ENCODE results near the gene SRSF7.
"Not testable (repeated sequence)": the region's sequence is repeated elsewhere in the genome, so short reads cannot be mapped to it uniquely, and the experiment has no call there.

SRSF7 gene

GRCh38 chr2:38731090-38731489 lies 20.1 kb downstream of the SRSF7 start:
- DNase-seq, result no peak

GRCh38 chr2:38728694-38729093 lies 22.5 kb downstream of the SRSF7 start:
- no peak for DNase-seq

DNA sequence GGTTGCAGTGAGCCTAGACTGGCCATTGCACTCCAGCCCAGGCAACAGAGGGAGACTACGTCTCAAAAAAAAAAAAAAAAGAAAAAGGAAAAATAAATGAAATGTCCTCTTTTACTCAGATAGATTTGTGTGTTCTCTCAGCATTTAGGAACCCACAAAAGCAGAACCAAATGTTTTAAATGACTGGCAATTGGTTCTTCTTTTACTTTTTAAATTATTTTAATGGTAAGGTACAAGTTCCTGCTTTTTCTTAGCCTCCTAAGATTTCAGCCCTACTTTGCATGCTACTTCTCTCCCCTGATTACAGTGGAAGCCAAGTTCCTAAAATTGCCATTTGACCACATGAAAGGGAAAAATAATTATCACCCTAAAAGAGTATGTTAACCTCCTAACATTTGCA lies 23.5 kb downstream of the SRSF7 start:
- no peak for DNase-seq

DNA sequence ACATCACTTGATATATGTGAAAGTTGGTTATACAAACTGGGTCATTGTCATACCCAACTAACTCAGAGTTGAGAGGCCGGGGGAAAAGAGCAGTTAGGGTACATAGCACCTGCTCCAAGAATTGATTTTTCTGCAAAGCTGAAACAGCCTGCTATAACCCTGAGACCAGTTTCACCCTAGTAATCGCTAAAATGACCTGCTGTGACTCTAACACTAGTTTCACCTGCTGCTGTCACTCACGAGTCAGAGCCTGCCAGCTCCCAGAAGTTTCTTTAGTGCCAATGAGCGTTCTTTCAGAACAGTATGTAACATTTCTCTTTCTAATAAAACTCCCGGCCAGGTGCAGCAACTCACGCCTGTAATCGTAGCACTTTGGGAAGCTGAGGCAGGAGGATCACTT lies 28.0 kb downstream of the SRSF7 start:
- no peak for DNase-seq

DNA sequence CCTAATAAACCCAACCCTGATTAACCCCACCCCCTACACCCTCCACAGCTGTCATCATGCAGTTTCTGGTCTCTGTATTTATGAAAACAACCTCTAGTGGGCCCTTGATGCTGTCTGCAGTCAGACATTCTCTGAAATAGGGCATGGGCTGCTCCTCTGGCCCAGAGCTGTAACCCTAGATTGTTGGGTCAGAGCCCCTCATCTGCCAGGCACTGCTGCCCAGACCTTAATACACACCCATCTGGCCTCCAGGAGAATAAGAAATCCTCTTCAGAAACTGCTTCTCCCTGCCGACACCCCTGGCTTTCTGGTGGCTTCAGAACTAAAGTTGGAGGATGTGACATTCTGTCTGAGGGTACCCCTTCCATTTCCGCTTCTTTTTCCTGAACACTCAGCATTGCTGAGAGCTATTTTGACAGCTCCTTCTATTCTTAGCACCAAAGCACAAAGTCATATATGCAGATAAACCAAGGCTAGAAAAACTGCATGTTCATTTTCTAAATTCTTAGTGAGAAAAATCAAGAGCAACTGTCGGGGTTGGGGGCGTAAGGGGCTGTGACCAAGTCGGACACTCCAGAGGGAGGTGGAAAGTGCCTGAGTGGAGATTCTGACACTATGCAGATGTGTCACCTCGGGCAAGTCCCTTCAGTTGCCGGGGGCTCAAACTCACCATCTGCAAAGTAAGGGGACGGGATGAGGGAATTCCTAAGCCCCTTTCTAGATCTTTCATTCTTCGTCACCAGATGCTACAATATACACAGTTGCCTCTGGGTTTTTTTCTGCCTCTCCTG lies 28.7 kb downstream of the SRSF7 start:
- peak; percentile 14 for DNase-seq

- DNase-seq, result no peak
These were observed 30.4 kb downstream of the SRSF7 start for GRCh38 chr2:38720613-38721241.

- DNase-seq, result no peak
These were observed 31.5 kb downstream of the SRSF7 start for GRCh38 chr2:38719706-38720105.

- no peak for DNase-seq
These were observed 32.6 kb downstream of the SRSF7 start for GRCh38 chr2:38718601-38719000.

DNA sequence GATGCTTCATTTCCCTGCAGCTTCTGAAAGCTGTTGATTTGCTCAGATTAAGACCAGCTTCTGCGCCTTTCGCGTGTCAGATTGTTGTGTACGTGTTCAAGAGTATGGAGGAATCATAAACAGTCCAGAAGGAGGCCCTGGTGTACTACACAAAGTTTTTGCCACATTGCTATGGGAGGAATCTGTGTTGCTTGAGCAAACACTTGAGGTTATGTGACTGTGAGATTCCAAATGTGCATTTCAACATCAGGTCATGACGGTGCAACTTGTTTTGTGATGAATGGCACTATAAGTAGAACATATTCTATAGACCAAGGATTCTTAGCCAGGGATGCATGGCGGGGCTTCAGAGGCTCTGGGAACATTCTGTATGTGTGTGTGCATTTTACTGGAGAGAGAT lies 35.0 kb downstream of the SRSF7 start:
- no peak for DNase-seq

DNA sequence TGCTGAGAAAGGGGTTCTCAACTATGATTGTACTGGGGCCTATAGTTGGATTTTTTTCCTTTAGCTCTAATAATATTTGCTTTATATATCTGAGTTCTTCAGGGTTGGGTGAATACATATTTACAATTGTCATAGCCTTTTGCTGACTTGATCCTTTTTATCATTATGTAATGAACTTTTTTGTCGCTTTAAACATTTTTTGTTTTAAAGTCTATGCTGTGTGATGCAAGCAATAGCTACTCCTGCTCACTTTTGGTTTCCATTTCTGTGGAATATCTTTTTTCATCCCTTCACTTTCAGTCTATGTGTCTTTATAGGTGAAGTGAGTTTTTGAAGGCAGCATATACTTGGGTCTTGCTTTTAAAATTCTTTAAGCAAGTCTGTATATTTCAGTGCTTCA lies 36.2 kb downstream of the SRSF7 start:
- not testable (repeated sequence) for DNase-seq

DNA sequence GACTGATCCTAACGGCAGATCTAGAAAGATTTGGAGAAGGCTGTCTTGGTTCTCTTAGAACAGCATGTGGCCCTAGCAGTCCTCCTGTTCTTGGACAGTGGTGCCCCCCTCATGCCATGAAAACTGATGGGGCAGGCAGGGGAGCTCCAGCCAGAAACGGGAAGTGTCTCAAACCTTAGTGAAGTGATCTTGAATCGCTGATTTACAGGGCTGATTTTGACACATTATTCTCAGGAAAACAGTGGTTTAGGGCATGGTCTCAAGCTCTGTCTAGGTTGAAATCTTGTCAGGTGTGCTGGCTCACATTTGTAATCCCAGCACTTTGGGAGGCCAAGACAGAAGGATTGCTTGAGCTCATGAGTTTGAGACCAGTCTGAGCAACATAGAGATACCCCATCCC lies 37.8 kb downstream of the SRSF7 start:
- DNase-seq, result no peak

- DNase-seq, result no peak
These were observed 38.3 kb downstream of the SRSF7 start for GRCh38 chr2:38712871-38713270.

DNA sequence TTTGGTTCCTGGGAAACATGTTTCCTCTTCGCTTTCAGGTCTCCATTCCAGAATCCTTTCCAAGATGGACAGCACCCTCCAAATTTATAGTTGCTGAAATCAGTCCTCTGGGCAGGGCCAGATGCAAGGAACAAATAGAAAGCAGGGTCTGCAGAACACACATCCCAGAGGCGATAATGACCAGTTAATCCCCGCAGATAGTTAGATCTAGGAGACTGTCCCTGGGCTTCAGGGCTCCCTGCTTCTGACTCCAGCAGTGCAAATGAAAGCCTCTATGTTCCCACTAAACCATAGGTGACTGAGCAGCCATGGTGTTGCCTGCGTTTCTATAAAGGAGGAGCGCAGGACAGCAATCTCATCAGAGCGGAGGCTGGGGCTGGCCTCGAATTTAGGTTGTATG lies 38.7 kb downstream of the SRSF7 start:
- no peak for DNase-seq

DNA sequence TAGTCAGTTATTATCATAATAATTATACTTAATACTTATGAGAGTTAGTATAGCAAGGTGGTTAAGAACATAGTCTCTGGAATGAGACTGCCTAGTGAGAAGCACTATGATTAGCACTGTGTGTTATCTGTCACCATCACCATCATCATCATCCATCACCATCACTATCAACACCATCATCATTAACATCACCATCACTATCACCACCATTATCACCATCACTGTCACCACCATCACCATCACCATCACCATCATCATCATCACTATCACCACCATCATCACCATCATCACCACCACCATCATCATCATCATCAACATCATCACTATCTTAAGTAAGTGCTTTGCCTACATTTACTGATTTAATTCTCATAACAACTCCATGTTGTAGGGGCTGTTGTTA lies 39.6 kb downstream of the SRSF7 start:
- no peak for DNase-seq

GRCh38 chr2:38709567-38710194 lies 41.5 kb downstream of the SRSF7 start:
- DNase-seq, result no peak

DNA sequence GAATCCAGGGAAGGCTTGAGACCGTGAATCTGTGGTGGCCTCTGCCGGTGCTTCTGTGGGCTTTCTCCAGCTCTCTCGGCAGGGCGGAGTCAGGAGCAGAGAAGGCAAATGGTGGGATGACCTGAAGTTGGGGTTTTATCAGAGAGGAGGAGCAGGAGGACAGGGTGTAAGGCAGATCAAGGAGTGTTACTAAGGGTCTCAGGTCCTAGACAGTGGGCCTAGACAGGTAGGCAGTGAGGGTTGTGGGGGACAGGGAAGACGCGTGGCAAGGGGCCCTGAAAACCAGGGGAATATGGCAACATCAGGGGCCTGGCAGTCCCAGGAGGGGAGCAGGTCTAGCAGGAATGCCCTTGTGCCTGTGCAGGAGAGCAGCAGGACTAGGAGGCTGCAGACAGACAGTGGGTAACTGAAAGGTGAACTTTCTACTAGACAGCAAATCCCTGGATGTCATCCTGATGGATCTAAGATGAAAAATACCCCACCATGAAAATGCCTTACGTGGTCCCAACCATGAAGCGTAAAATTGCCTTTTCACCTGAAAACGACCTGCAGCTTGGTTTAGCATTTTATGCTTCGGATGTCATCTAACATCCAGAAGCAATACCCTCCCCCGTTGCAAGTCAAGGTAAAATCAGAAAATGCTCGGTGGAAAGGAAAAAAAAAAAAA lies 42.1 kb downstream of the SRSF7 start:
- no peak for DNase-seq

- not testable (repeated sequence) for DNase-seq
These were observed 42.7 kb downstream of the SRSF7 start for GRCh38 chr2:38708491-38708890.

DNA sequence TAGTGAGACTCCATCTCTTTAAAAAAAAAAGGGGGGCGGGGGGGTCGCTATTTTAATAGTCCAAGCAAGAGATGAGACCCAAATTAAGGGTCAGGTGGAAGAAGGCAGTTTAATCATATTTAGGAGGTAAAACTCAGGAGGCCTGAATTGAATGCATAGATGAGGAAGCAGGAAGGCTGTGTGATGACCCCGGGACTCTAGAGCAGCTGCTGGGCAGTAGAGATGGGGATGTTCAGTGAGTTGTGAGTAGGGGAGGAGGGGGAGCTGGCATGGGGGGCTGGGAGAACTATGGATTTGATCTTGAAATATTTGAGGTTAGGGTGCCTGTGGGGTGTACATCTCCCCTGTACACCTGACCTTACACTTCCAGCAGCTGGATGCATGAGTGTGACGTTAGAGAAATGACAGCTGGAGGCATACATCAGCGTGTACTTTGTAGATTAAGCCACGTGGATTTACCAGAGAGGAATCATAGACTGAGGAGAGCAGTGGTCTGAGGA lies 44.3 kb downstream of the SRSF7 start:
- DNase-seq, result no peak

GRCh38 chr2:38704664-38705063 lies 46.5 kb downstream of the SRSF7 start:
- no peak for DNase-seq

DNA sequence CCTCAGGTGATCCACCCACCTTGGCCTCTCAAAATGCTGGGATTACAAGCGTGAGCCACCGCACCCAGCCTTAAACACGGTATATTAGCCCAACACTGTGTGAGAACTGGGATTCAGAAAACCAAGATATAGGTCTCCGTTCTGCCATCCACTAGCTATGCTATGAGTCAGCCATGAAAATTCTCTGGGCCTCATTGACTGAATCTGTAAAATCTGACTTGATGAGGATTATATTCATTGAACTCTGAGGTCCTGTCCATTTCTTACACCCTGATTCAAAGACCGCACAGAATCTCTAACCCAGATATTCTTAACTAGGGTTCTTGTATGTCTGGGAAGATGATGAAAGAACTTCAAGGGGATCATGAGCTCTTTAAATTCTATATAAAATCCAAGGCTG lies 47.8 kb downstream of the SRSF7 start:
- DNase-seq, result not testable (repeated sequence)

- no peak for DNase-seq
These were observed 48.7 kb downstream of the SRSF7 start for GRCh38 chr2:38702413-38702812.

- DNase-seq, result no peak
These were observed 49.6 kb downstream of the SRSF7 start for GRCh38 chr2:38701542-38701941.

DNA sequence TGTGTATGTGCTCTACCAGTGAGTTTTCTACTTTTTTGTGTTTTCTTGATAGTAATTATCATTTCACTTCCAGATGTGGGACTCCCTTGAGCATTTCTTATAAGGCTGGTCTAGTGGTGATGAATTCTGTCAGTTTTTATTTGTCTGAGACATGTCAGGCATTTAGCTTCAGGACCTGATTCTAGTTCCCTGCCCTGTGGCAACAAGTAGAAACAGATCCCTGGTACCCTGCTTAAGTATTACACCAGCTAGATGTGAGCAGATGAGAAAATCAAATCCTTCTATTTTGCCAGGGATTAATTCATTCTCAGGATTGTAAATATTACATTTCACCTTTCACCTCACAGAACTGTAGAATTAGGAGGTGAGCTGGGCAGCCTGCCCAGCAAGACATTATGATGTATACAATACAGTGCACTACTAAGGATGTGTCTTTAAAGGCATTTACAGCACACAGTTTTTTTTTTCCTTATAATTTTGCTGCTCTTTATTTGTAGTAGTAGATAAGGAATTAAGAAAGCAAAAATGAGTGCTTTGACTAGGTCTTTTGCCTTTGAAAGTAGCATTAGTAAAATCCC lies 50.2 kb downstream of the SRSF7 start:
- DNase-seq, result no peak
